Glomerular visceral epithelial cell (primary cell): ENCODE data around the gene ITM2C.

Source experiments
- DNase-seq: peaks from one replicate; pipeline ENCODE4 v3.0.0-alpha.2; 2016; ENCODE audit errors: extremely low spot score

ITM2C gene, protein sequence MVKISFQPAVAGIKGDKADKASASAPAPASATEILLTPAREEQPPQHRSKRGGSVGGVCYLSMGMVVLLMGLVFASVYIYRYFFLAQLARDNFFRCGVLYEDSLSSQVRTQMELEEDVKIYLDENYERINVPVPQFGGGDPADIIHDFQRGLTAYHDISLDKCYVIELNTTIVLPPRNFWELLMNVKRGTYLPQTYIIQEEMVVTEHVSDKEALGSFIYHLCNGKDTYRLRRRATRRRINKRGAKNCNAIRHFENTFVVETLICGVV

GRCh38 chr2:230864605-230865306 is at the start of gene ITM2C:
Gene ITM2C (plus strand): TSS chr2:230864942. CDS start chr2:230865026, 84 bp downstream.
- DNase-seq, result peak; percentile 78

DNA sequence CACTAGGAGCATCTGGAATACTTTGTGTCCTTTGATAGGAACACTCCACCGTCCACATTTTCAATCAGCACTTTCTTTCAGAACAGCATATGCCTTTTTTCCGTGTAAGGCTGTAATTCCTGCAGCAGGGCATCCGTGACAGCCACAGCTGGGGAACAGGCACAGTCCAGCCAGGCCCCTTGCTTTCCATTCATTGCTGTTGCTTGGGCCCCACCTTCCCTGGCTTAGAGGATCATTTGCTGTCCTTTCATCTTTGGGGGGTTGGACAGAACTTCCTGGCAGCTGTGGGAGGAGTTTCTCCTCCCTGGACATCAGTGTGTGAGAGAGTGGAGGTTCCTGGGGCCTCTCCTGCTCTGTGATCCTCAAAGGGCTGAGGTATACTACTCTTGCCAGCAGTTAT is 49.7 kb upstream of the ITM2C start:
- no peak for DNase-seq

DNA sequence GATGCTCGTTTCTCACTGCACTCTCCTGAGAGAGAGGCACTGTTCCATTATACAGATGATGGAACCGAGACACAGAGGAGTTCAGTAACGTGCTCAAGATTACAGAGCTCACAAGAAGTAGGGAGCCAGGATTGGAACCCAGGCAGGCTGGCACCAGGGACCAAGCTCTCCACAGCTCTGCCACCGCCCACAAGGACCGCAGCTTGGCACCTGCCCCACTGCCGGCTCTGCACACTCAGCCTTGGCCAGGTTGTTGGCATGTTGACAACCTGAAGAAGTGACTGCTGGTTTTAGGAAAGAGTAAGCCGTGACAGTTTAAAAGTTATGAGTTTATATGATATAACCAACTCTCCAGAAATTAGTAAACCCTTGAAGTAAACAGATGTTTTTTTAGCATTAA is 48.0 kb upstream of the ITM2C start:
- no peak for DNase-seq

GRCh38 chr2:230819433-230819832 is 45.3 kb upstream of the ITM2C start:
- no peak for DNase-seq

DNA sequence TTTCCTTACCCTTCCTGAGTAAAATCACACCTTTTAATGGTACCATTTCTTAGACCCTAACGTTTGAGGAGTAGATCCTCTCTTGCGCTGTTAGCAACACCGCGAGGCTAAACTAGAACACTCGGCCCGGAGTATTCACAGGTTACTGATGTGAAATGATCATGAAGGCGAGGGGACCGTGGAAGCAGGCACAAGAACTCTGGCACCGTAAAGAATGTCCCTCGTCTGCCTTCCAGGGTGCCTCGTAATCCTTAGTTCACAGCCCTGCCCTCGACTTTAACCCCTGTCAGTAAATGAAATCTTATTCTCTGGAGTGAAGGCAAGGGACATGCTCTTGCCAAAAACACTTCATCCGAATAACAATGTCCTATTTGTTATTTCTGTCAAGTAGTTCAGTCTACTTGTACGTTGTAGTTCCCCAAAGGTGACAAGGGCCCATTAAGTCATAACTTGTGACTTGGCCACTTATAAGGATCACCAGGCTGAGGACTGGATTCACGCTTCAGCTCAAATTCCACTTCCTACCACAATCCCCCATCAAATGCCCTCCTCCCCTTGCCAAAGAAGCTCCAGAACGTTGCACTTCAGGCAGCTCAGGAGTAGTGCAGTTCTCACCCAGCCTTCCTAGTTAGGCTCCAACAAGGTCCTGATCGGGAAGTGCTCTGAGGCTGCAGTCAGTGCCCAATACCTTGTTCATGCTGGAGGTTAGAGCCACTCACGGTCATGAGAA is 43.3 kb upstream of the ITM2C start:
- DNase-seq, result no peak

DNA sequence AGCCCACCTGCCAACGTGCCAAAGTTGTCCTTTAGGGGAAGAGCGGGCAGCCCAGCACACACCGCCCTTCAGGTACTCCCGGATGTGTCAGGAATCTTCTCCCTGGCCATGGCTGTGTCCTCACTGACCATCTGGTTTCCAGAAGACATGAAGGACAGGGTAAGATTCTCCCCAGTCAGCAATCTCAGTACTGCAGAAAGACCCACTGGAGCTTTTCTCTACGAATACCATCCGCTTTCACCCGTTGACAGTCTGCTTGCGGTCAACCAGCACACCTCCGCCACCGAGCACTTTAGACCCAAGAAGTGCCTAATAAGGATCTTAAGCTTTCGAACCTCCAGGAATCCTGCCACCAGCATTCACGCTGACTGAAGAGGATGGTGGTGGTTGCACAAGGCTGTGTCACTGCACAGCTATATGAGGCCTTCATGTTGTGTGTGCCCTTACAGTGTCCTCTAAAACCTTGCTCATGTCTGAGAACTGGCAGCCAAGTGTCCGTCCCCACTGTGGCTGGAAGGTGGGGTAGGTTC is 42.7 kb upstream of the ITM2C start:
- no peak for DNase-seq

DNA sequence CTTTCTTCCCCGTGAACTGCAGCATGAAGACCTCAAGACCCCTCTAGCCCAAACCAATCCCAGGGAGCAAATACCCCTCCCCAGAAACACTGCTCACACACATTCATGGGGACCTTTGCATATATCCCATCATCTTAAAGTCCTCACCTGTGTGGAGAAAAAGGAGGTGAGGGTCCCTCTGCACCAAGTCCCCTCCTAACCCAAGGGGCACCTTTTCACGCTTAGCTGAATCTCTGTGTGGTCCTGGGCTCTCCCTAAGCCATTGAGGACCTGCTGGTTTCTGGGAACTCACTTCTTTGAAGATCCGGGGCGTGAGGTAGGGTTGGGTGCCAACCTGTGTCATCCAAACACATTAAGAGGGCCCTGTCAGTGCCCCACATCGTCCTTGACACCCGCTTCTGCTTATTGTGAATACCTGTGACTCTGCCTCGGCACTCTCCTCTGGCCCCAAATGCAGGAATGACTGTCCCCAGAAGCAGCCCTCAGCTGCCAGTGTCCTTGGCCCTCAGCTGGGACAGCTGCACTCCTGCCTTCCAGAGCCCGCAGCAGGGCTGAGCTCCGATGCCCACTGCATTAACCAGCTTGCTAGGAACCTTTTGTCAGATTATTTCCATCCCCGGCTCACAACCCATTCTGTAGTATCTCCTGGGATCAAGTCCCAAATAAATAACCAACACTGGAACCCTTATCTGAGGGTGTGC is 41.3 kb upstream of the ITM2C start:
- no peak for DNase-seq

GRCh38 chr2:230824406-230824978 is 40.2 kb upstream of the ITM2C start:
- DNase-seq, result peak; percentile 87

DNA sequence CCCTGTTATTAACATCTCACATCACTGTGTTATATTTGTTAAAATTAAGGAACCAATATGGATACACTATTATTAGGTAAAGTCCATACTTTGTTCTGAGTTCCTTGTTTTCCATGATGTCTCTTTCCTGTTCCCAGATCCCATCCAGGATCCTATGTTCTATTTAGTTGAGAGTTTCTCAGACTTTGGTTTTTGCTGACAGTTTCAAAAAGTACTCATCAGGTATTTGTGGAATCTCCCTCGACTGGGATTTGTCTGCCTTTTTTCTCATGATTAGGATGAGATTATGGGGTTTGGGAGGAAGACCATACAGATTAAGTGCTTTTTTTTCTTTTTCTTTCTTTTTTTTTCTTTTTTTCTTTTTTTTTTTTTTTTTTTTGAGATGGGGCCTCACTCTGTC is 39.4 kb upstream of the ITM2C start:
- no peak for DNase-seq

- no peak for DNase-seq
These were observed 36.9 kb upstream of the ITM2C start for GRCh38 chr2:230827774-230828271.

DNA sequence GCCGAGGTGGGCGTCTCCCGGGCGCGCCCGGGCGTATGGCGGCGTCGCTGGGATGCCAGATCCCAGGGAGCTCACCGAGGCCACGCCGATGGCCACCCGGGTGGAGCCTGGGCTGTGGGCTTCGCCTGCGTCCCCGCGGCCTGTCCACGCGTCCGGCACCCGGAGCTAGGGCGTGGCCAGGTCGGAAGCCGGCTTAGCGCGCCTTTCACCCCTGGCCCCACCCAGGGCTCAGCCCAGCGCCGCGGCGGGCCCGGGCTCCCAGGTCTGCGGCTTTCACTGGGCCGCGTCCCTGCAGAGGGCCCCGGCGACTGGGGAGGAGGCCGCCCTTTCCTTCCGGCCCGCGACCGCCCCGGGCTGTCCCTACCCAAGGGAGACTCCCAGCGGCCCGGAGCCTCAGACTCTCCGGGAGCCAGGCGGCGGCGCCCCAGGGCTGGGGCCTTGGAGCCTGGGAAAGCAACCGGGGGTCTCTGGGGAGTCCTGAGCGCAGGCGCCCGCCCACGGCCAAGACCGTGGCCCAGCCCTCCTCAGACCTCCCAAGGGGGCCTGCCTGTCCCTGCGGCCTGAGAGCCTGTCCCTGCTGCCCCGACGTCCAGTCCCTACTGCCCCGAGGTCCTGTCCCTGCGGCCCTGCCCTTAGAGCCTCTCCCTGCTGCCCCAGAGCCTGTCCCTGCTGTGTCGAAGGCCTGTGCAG is 36.3 kb upstream of the ITM2C start:
- no peak for DNase-seq

DNA sequence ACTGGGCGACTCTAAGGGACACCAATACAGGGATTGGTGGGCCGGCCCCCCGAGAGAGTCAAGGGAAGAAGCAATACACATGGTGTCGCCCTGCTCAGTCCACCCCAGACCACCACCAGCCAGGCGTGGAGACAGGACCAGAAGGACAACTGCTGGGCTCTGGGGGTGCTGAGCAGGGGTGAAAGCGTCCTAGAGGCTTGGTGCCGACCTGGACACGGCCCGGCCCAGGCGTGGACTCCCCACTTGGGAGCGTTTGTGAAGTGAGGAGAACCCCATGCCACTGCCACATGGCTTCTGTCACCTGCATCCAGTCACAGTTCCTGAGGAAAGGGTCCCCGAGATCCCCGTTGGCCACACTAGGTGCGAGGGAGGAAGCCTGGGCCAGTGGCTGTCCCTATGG is 35.4 kb upstream of the ITM2C start:
- DNase-seq, result no peak

GRCh38 chr2:230829959-230830358 is 34.8 kb upstream of the ITM2C start:
- DNase-seq, result no peak

- DNase-seq, result no peak
These were observed 34.3 kb upstream of the ITM2C start for GRCh38 chr2:230830428-230830827.

DNA sequence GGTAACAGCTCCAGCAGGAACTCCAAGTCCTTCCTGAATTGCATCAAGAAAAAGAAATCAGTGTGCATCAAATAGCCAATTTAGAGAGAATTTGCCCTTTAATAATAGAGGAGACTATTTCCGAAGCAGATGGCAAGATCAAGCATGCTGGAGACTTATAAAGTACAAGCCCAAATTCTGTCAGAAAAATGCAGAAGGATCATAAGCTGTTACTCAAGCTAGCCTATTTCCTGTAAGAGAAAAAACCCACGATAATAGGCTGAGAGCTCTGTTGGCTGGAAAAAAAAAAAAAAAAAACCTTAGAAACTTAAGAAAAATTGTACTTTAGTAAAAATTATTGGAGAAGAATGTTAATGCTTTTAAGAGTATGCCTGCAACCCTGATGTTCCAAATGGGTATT is 24.4 kb upstream of the ITM2C start:
- DNase-seq, result no peak

DNA sequence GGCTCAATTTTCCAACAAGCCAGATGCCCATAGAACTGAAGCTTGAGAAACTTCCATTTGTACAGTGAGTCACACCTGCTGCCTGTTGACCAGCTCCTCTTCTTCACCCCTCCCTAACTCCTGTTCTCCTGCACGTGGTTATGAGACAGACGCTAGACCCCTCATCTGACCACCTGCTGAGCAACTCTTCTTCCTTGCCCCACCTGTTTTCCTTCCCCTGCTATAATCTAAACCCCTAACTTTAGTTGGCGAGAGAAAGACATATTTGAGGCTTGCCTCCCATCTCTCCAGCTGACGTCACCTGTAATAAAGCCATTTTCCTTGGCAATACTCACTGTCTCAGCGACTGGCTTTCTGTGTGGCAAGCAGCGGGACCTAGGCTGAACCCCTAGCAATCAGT is 22.3 kb upstream of the ITM2C start:
- peak; percentile 90 for DNase-seq

DNA sequence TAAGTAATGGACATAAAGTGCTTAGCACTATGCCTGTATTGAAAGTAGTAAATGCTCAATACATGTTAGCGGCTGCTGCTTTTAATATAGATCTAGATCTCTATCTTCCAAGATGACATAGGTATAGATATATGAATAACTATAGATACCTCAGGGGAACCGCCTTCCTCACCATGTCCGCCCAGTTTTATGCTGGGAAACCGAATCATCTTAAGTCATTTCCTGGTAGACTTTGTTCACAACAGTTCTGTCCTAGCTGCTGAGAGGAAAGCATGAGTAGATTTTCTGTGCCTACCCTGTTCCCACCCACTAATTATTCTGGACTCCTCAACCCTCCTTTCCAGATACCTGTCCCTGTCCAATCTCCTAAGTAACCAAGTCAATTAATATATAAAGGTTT is 21.6 kb upstream of the ITM2C start:
- DNase-seq, result no peak

- no peak for DNase-seq
These were observed 18.4 kb upstream of the ITM2C start for GRCh38 chr2:230846360-230846759.

DNA sequence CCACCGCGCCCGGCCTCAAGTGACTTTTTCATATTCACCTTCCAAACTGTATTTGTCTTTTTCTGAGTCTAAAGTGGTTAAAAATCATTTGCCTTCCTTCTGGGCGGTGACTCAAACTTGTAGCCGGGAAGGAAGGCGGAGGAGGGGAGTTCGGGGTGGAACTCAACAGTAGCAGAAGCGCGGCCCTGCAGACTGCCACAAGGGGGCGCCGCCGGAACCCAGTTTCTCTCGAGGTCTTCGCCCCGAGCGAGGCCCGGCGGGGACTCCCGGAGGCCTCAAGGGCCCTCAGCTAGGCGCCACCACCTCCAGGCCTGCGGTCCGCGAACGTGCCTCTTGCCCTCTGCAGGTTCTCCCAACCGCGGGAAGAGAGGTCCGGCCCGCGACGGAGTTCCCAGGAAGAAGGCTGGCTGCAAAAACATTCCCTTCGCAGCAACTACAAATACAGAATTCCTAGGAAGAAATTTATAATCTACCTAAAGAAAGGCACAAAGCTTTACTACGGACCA is 16.8 kb upstream of the ITM2C start:
- DNase-seq, result peak; percentile 92

DNA sequence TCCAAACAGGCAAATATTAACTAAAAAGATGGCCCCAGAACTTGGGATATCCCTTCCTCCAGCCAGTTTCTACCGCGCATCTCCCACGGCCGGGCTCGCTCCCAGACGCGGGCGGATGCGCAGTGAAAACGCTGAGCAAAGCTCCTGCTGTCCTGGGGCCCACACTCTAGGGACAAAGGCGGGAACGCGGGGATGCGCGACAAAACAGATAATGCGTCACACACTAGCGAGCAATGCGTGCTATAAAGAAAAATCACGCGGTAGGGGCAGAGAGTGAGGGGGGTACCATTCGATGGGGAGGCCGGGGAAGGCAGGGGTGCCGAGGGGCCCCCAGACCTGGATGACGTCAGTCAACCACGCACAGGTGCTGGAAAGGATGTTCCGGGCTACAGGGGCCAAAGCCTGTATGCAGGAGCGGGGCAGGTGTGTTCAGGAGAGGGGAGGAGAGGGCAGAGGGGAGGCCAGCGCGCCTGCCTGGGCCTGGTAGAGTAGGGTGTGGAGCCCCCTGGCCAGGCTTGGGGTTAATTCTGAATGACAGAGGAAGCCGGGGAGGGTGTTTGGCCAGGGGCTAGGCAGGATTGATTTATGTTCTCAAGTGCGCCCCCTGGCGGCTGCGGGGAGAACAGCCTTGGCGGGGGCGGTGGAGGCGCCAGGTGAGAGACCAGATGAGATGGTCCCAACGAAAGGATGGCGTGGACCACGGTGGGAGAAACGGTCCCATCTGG is 14.9 kb upstream of the ITM2C start:
- DNase-seq, result peak; percentile 33
